Glutamatergic neuron (in vitro differentiated cells): ENCODE results near the gene MKS1. TPM values are rescaled to one million over a fixed set of nuclear protein-coding genes. Genes with fewer than 3 reads are reported as not detected.

Experiments used
- DNase-seq: peaks from one replicate; pipeline ENCODE4 v3.0.0; 2022
- H3K27ac Mint-ChIP-seq: one replicate; pipeline ENCODE4 v1.8.0; 2020; ENCODE audit warnings: mild to moderate bottlenecking, mixed read lengths, inconsistent platforms; ENCODE audit not compliant: unreplicated experiment
- H3K27me3 Mint-ChIP-seq: one replicate; pipeline ENCODE4 v1.8.0; 2020; ENCODE audit warnings: mild to moderate bottlenecking, moderate library complexity, mixed read lengths, inconsistent platforms; ENCODE audit not compliant: unreplicated experiment
- H3K36me3 Mint-ChIP-seq: one replicate; pipeline ENCODE4 v1.8.0; 2020; ENCODE audit warnings: mild to moderate bottlenecking, mixed read lengths, inconsistent platforms; ENCODE audit not compliant: unreplicated experiment
- H3K4me1 Mint-ChIP-seq: one replicate; pipeline ENCODE4 v1.8.0; 2020; ENCODE audit warnings: mild to moderate bottlenecking, low read depth, mixed read lengths, inconsistent platforms; ENCODE audit not compliant: unreplicated experiment
- H3K4me3 Mint-ChIP-seq: one replicate; pipeline ENCODE4 v1.8.0; 2020; ENCODE audit warnings: mild to moderate bottlenecking, mixed read lengths, inconsistent platforms; ENCODE audit not compliant: unreplicated experiment
- H3K9me3 Mint-ChIP-seq: one replicate; pipeline ENCODE4 v1.8.0; 2020; ENCODE audit warnings: mild to moderate bottlenecking, moderate library complexity, mixed read lengths, inconsistent platforms; ENCODE audit not compliant: unreplicated experiment
- total RNA-seq: library from RNA; stranded (reverse); fragmentation: NEBNext Ultra II Directional; extraction: Animal tissue kit (Norgen Biotek cat#: 25700); gene quantifications from one replicate; pipeline ENCODE4 v1.2.1, GENCODE V29; 2021; ENCODE audit not compliant: unreplicated experiment
- TF ChIP-seq, protein P1 (sequence below): fragments of 200-600 bp; sonication (generic); IDR thresholded peaks from one replicate; pipeline ENCODE4 v1.5.0; 2021; ENCODE audit not compliant: partially characterized antibody, unreplicated experiment

The MKS1 gene
- total RNA-seq, 1 donor from 2014 or later: 41.8 TPM

DNA sequence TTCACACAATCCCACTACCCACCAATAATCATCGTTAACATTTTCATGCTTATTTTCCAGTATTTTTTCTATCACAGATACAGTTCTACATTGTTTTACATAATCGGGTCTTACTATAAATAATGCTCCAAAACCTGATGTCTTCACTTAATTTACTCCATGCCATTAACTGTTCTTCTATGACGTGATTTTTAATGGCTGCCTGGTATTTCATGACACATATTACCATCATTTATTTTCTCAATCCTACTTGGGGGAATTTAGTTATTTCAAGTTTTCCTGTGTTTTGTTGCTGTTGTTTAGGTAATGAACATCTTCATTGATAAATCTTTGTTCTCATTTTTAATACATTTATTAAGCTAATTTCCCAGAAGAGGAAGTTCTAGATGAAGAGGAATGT lies 34.0 kb upstream of the MKS1 start:
- peaks cover 2% of the 10 kb centered on the region for H3K9me3 Mint-ChIP-seq

GRCh38 chr17:58252141-58252540 lies 33.1 kb upstream of the MKS1 start:
- DNase-seq: no peak
- H3K27ac Mint-ChIP-seq: no peak overlapping the region
- no peaks in the 10 kb centered on the region for H3K36me3 Mint-ChIP-seq
- no peak overlapping the region for H3K4me3 Mint-ChIP-seq
- peaks cover 2% of the 10 kb centered on the region for H3K9me3 Mint-ChIP-seq
- TF ChIP-seq, protein P1, sequence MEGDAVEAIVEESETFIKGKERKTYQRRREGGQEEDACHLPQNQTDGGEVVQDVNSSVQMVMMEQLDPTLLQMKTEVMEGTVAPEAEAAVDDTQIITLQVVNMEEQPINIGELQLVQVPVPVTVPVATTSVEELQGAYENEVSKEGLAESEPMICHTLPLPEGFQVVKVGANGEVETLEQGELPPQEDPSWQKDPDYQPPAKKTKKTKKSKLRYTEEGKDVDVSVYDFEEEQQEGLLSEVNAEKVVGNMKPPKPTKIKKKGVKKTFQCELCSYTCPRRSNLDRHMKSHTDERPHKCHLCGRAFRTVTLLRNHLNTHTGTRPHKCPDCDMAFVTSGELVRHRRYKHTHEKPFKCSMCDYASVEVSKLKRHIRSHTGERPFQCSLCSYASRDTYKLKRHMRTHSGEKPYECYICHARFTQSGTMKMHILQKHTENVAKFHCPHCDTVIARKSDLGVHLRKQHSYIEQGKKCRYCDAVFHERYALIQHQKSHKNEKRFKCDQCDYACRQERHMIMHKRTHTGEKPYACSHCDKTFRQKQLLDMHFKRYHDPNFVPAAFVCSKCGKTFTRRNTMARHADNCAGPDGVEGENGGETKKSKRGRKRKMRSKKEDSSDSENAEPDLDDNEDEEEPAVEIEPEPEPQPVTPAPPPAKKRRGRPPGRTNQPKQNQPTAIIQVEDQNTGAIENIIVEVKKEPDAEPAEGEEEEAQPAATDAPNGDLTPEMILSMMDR: no peak
- H3K27me3 Mint-ChIP-seq: peaks cover 5% of the 10 kb centered on the region
- H3K4me1 Mint-ChIP-seq: no peaks in the 10 kb centered on the region

More for the DNA sequence above, 34.0 kb upstream of the MKS1 start:
- no peaks in the 10 kb centered on the region for H3K4me1 Mint-ChIP-seq
- H3K27me3 Mint-ChIP-seq: peaks cover 3% of the 10 kb centered on the region
- H3K4me3 Mint-ChIP-seq: no peak overlapping the region
- H3K27ac Mint-ChIP-seq: no peak overlapping the region
- DNase-seq: no peak
- TF ChIP-seq, protein P1: no peak
- H3K36me3 Mint-ChIP-seq: no peaks in the 10 kb centered on the region

GRCh38 chr17:58250344-58251011 lies 31.4 kb upstream of the MKS1 start:
- H3K27me3 Mint-ChIP-seq: peaks cover 5% of the 10 kb centered on the region
- H3K4me3 Mint-ChIP-seq: peak overlapping the region; percentile 5
- no peak for DNase-seq
- H3K9me3 Mint-ChIP-seq: peaks cover 2% of the 10 kb centered on the region
- TF ChIP-seq, protein P1: no peak
- no peaks in the 10 kb centered on the region for H3K4me1 Mint-ChIP-seq
- no peak overlapping the region for H3K27ac Mint-ChIP-seq
- no peaks in the 10 kb centered on the region for H3K36me3 Mint-ChIP-seq

DNA sequence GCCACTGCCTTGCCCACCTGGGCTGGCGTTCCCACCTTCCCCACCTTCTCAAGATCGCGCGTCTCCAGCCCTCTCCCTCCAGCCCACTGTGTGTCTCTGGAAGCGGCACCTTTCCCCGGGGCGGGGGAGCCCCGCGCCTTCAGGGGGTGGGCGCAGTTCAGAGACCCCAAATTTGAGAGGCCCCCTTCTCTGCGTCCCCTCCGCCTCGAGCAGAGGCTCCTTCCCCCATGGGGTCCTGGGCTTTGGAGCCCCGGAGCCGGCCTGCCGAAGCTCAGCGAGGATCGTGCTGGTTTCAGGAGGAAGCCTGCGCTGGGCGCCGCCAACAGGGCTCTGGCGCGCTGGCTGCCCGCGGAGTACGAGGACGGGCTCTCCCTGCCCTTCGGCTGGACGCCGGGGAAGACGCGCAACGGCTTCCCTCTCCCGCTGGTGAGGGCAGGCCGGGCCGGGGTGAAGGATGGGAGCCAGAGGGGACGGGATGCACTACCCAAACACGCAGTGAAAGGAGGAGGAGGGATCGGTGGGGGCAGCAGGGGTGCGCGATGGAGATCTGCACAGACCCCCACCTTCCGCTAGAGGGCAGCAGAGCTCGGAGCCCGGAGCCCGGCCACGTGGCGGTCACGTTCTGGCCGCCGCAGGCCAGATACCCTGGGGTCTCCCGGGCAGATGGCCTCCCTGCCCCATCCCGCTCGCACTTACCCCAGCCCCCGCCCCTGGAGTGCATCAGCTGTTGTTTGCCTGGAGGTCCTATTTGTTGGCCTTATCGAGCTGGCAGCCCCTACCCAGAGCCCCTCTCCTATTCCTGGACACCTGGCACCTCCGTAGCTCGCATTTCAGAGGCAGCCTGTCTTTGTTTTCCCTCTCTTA lies 30.4 kb upstream of the MKS1 start:
- TF ChIP-seq, protein P1: peak; percentile 97
- Mint-ChIP-seq H3K4me3 (peak overlapping the region; percentile 73), H3K4me1 (no peaks in the 10 kb centered on the region), H3K36me3 (no peaks in the 10 kb centered on the region), H3K27ac (no peak overlapping the region), H3K9me3 (peaks cover 2% of the 10 kb centered on the region), H3K27me3 (peaks cover 9% of the 10 kb centered on the region)
- peak; percentile 90 for DNase-seq

GRCh38 chr17:58248955-58249269 lies 29.9 kb upstream of the MKS1 start:
- no peak for DNase-seq
- Mint-ChIP-seq H3K27me3 (peaks cover 13% of the 10 kb centered on the region), H3K4me3 (peak overlapping the region; percentile 73)

More at GRCh38 chr17:58248955-58249269, 29.9 kb upstream of the MKS1 start:
- no peaks in the 10 kb centered on the region for H3K36me3 Mint-ChIP-seq
- TF ChIP-seq, protein P1: no peak
- H3K4me1 Mint-ChIP-seq: no peaks in the 10 kb centered on the region
- no peak overlapping the region for H3K27ac Mint-ChIP-seq
- H3K9me3 Mint-ChIP-seq: peaks cover 6% of the 10 kb centered on the region
